Stimulated activated CD4-positive, alpha-beta T cell treated with anti-CD3 and anti-CD28 coated beads, Interleukin-4, amount 100 ng/mL, for 1 hour (primary cell): ENCODE measurements around the gene ATXN1.

ENCODE experiments used
- DNase-seq: peaks from one replicate; pipeline ENCODE4 v3.0.0-alpha.2; 2020

Gene ATXN1

DNA sequence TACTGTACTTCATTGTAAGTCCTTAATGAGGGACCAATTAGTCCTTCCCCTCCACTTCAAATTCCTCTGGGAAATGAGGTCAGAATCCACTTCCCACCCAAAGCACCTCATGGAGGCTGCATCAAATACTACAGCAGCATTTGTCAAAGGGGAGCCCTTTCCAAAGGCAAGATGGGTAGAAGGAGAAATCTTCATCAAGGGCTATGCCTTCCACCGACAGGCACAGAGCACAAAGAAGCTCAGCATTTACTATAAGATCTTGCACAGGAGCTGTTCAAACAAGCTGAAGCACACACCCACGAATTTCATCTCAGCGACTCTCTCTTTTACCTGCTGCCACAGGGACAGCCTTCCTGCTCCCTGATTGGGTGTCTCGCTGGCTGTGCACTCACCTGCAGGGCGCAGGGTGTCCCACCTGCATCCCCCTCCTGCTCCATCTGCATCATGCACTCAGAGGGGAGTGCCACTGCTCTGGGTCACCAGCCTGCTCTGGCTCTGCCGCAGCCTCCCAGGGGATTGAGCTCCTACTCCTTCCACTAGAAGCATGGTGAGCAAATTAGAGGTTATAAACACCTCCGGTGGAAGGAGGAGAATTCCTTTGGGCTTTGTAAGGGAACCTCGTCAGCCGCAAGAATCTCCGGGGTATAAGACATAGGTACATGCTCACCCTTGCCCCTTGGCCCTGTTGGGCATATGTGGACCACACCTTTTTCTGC, 164.5 kb downstream of the ATXN1 start:
- no peak for DNase-seq

DNA sequence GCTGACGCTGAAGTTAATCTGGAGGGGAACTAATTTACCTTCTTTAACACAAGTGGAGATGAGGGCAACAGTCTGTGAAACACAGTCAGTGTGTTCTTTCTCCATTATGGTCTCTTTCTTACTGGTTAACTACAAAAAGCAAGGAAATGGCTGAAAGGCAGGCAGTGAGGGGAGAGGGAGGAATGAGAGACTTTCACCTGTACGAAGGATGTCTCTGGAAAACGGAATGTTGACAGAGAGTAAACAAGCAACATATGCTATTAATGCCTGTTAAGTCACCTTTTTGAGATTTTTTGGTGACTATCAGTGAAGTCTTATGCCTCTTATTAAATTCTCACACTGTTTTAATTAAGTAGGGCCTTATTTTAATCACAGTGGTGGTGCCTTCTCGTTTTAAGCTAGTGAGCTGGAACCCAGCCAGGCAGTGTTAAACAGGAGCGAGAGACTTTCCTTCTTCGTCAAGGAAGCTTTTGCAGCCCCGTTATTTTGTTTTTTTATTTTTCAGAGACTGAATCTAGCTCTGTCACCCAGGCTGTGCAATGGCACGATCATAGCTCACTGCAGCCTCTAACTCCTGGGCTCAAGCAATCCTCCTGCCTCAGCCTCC, 165.6 kb downstream of the ATXN1 start:
- DNase-seq: no peak

DNA sequence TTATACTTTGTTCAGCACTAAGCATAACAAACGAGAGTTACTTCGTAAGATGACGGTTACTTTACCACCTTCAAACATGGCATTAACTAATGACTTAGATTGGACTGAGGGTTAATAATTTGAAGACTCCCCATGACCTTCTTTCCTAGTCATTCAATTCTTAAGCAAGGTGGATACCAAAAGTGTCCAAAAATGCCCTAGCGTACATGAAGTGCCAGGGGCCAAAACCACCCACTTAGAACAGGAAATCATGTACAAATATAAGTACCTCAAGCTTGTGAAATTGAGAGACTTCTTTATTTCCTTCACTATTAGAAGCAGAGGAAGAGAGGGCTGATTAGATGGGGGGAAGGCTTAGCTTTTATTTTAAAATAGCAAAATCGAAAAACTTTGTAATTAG, 166.4 kb downstream of the ATXN1 start:
- no peak for DNase-seq

DNA sequence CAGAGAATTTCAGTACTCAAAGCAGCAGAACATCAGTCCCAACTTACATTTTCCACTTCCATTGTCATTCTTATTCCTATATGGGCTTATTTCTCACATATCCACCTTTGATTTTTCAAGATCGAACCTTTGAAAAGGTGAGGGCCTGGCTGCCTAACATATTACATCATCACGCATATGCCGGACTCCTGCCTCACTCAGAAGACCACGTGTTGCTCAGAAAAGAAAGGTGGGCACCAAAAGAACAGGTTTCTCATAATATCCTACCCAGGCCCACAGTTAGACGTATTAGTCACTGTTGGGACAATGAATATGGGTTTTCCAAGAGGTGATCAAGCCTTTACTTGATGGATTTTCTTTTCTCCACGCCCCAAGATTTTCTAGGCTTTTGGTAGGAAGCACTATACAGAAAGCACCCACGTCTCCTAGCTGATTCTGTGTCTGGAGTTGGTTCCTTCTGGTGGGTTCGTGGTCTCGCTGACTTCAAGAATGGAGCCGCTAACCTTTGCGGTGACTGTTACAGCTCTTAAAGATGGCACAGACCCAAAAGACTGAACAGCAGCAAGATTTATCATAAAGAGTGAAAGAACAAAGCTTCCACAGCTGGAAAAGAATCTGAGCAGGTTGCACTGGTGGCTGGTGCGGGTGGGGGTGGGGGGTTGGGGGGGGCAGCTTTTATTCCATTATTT, 168.9 kb downstream of the ATXN1 start:
- DNase-seq: no peak

DNA sequence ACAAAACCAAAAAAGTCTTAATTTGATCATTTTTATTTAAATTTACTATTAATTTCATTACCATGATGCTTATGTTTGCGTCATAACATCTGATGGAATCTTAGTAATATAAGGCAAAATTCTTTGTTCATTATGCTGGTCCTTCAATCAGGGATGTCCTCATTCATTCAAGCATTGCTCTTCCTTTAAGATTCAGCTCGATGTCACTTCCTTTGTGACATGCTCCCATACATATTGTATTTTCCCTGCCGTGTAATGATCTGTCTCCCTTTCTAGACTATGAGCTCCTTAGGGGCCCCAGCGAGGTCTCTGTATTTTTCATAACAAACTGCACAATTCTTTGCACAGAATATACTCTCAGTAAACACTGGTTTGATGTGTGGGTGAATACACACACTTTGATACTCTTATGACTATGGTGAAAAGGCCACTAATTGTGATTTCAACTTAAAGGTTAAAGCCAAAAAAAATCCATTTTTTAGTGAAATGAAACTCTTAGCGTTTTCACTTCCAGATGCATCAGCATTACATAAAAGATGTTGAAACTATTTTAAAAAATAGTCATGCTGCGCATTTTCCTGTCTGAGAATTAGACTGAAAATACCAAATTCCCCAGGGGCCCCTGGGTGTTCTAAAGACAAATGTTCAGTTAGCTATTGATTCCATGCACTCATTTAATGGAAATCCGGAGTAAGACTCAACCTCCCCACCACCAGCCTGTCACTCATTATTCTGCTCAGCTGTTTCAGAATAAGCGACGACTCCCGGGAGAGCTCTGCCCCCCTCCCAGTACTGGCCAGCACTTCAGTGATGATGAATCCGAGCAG, 169.7 kb downstream of the ATXN1 start:
- DNase-seq: peak; percentile 25

DNA sequence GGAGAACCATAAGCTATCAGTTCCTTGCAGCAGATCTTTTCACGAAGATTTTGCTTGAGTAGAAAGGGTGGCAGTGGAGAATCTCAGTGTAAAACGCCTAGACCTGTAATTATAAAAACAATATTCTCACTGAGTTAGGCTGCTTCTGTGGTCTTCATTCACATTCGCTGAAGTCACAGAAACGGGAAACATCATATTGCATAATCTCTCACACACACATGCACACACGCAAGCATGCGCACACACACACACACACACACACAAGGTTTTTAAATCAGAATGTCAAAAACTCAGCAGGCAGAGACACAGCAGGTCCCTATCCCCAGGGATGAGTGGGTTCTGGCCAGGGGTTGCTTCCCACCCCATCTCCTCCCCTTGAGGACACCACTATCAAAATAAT, 175.5 kb downstream of the ATXN1 start:
- DNase-seq: no peak

DNA sequence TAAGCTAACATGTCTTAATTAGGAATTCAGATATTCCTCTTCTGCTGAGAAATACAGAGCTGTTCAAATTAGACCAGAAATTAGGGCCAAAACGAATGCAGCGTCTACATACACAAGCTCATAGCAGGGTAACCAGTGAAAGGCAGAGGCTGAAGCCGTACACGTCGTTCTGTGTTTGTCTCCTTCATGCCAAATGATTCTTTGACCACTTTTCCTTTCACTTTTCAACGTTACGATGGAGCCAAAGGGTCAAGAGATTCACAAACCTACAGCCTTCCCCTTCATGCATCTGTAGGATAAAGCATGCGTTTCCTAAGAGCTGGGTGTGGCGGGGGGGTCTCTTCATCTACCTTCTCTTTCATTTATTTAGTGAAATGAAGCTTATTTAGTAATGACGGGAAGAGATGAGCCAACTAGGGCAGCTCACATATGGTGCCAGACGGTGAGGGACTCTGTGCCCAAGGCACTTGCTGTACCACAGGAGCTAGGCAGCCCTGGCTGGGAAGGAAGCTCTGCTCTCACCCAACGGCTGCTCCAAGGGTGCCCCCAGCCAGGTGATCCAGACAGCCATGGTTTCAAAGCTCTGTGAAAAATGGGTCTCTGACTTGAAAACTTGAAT, 178.0 kb downstream of the ATXN1 start:
- DNase-seq: no peak

DNA sequence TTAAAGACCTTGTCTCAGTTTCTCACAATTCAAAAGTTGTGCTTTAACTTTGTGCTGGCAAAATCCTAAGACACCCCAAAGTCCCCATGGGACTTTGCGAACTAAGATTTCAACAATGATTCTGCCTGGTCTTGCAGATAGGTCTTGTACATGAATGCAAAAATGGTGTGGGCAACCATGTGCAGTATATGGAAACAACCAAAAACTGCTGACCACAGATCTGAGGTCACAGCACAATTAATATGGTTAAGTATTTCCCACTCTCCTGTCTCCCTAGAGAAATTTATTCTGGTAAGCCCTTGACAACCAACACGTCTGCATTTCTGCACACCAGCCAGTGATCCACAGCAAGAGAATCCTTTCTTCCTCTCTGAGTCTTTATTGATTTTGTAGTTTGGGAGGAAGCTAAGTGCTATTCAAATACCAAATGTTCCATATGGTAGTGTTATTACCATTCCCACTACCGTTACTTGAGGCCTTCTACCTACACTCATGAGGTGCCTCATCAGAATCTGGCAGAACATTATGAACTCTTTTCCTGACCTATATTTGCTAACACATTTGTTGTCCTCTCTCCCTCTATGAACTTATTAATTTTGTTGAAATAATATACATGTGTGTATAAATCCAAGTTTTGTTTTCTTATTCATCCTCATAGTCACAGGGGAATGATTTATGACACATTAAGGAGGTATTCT, 178.7 kb downstream of the ATXN1 start:
- no peak for DNase-seq

DNA sequence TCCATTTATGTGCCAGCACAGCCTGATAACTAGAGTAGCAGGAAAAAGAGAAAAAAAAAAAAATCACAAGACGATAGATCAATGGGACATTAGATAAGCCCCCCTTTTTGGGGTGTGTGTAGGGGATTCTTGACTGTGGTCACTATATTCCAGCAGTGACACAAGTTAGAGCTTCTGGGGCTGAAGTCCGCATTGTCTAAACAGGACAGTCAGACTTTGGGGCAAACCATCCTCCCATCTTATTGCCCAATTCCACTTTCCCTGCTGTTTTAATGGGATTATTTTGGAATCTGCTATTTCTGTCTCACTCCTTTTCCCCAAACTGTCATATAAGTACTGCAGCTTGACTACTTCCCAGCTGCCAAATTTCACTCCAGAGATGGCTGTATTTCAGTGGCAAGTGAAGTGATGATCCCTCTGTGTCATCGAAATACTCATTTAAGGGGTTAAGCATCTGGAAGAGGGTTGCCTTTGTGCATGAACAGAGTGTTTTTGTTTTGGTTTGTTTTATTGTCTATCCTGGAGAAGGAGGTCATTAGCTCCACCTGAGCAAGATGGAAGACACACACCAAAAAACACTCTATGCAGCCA, 182.5 kb downstream of the ATXN1 start:
- no peak for DNase-seq

DNA sequence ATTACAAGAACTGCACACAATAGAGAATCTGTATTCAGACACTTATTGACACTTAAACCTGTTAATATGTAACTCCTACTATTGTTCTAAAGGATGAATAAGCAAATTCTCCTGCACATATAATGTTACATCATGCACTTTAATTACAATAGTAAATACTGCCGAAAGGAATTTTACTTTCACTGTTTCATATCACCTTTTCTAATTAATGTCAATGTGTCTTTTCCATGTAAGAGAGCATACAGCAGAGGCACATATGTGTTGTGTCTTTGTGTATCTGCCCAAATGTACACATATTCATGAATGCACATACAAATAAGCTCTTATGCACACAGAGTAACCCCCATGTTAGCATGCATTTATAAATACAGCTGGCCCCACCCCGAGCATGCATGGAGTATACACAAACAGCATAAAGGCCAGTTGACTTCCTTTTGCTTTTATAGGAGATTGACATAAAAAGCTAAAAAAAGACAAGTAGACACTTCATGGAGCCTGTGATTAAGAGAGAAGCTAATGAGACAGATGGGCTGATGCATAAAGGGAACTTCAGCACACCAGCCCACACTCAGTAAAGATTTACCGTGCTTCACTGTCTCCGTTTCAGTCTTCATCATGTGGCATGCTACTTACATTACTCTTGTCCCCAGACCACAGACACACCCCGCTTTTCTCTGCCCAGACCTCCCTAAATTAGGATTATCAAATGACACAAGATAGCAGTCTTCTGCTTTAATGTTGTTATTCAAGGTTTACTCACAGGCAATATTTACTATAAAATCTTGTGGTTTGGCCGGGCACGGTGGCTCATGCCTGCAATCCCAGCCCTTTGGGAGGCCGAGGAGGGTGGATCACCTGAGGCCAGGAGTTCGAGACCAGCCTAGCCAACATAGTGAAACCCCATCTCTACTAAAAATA, 184.6 kb downstream of the ATXN1 start:
- DNase-seq: no peak

DNA sequence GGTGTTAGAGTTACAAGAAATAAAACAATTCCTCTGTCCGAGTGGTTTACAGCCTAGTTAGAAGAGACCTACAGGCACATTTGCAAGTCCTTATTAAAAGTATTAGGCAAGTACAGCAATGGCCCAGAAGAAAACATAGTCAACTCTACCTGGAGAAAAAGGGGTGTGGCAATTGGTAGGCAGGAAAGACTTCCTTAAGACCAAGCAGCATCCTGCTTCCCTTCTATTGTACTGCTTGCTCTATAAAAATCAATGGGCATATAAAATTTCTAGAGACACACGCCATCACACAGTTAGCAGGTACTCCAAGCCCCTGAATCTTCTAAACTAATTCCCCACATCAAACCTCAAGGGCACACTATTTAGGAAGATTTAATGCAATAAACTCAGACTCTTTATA, 185.6 kb downstream of the ATXN1 start:
- no peak for DNase-seq

DNA sequence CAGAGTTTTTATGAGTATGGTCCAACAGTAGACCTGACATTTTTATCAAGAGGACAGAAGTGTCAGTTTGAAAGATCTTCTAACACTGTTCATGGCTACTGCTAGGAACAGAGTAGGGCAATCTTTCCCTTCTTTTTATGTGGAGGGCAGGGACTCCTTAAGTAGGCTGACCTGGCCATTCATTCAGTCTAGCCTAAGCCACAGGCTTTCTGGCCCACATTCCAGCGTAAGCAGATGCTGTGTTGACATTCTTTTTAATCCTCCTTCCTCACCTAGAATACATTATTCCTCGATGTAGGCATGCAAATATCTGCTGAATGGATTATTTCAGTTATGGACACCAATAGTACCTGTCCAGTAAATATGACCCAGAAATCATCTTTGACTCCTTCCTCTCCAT, 188.3 kb downstream of the ATXN1 start:
- DNase-seq: no peak

DNA sequence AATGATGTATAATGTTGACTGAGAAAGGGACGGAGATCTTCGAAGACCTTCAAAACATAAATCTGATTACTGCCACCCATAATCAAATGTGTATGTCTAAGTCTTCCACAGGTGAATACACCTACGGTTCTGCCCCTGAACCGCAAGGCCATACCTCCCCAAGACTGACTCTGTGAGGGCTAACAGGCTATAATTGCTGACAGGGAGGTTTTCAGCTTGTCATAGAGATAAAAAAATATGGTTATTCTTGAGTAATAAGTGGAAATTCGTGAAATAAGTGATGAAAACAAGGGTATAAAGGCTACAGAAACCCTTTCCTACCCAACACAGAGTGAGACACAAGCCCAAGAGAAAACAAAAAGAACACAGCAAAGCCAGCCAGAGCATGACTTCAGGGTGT, 188.9 kb downstream of the ATXN1 start:
- DNase-seq: no peak

DNA sequence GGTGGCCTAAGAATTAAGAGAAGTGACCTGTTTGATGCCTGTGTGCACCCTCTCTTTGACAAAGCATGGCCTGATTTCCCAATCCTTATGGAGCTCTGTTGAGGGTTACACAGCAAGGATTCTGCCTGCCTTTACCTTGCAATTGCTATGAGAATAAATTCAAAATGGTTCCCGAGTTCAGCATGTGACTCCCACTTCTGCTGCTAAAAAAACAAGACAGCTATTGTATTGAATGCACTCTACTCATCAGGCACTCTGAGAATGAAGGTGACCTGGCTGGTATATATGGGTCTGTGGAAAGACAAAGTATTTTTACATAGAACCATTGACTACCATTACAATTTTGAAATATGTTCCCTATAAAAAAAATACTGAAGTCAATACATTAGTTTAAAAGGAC, 190.3 kb downstream of the ATXN1 start:
- DNase-seq: no peak

DNA sequence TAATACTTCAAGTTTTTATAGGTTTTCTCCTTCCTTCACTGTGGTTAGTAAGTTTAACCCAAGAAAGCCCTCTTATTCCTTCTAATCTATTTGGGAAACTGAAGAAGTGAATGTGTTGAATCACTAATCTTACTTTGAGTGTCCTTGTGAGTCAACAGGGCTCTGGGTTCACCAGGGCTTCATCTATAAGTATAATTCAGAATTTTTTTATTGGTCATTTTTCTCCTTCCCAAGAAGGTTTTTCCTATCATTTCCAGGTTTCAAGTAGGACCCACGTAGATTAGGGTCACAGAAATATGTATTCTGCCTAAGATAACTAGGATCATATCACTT, 191.1 kb downstream of the ATXN1 start:
- no peak for DNase-seq

DNA sequence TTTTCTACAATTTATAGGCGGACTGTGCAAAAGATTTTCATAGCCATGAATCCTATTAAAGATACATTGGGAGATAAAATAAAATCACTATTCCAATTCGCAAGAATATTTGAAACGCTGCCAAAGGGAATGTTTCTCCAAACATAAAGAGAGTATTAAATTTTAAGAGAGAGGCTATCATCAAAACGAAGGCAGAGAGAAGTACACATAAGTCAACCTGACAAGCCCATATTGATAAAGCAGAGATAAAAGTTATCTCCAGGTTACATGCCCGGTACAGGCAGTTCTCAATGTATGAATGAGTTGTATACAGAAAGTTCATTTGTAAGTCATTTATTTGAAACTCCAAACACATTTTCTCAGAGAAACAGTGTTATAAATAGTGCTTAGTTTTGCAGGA, 193.1 kb downstream of the ATXN1 start:
- DNase-seq: no peak

DNA sequence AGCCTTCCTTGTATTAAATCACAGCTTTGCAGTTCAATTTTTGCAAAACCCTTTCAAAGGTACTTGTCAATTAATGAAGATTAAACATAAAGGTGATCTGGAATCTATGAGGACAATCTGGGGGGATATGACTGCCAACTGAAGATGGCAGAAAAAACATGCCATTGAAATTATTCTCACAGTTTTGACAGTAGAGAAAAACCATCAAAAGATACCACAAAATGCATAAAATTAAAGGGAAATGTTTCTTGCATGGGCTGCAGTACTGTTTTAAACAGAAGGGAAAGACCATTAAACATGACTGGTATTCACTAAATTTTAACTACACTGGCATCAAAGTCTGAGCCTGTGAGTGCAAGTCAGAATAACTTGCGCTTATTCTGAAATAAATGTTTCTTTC, 194.2 kb downstream of the ATXN1 start:
- no peak for DNase-seq

DNA sequence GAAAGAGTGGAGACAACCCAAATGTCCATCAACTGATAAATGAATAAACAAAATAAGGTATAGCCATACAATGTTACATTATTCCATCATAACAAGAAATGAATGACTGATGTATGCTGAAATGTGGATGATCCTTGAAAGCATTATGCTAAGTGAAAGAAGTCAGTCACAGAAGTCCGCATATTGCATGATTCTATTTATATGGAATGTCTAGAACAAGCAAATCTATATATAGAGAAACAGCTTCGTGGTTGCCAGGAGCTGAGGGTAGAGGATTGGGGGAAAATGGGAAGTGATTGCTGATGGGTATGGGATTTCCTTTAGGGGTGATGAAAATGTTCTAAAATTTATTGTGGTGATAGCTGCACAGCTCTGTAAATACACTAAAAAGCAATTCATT, 196.8 kb downstream of the ATXN1 start:
- DNase-seq: no peak

DNA sequence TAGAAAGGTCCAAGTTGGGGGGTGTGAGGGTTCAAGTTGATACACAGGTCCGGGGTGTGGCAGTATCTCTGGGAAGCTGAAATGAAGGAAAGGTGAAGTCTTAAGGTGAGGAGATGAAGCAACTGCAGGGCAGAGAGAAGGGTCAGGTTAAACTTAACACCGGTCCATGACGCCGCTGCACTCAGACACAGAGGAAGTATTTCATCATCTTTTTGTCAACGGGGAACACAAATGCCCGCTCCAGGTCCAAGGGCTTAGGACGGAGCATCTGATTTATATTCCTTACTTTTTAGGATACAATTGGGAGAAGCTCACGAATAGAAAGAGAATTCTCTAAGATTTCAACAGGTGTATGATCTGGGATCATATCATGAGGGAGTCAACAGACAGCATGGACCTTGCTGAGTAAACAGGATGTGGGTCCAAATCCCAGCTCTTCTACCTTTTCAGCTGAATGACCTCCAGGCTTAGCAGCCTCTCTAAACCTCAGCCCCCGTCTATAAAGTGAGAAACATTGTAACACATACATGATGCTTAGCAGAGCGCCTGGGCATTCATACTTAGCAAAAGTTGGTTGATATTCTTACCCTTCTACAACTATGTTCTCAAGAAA, 197.5 kb downstream of the ATXN1 start:
- no peak for DNase-seq

DNA sequence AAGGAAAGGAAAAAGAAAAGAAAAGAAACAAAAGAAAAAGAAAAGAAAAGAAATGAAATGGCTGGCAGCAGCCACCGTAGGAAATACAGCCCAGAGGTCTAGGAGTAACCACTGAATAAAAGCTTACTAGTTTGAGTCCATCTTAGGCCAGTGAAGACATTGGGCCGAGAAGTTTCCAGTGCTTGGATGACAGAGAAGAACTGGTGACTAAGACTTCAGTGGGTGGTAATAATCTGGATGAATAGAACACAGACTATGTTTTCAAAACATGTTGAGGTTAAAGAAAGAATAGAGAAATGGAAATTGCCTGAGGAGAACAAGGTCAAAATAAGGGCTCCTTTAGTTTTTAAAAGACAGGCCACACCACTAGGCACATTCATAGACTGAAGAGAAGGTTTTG, 198.8 kb downstream of the ATXN1 start:
- no peak for DNase-seq

DNA sequence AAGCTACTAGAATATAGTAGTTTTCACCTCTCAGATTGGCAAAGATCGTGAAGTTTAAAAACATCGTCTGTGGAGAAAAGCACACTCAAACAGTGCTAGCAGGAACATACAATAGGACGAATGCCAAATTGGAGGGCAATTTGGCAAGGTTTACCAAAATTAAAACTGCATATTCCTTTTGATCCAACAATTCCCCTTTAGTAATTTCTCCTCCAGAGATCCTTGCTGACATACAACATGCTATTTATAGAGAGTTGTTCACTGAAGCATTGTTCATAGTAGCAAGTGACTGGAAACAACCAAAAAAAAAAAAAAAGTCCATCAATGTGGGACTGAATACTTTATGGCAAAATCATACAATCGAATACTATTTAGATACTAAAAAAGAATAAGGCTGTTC, 202.2 kb downstream of the ATXN1 start:
- DNase-seq: no peak
